Ovary (tissue), 9 donors: Measurements from ENCODE around the gene GPC1. TPM values are rescaled to one million over a fixed set of nuclear protein-coding genes. Genes with fewer than 3 reads are reported as not detected.

Experiments used
- DNase-seq, 5 donors: peaks; one replicate each; pipeline ENCODE4 v3.0.0-alpha.2; 2019 to 2020
- H3K27ac ChIP-seq, 2 donors: fragments of 200-600 bp; one replicate each; pipeline versions ENCODE4 v1.5.1 to v1.8.0; 2019 to 2022
- H3K27me3 ChIP-seq: fragments of 200-600 bp; one replicate; pipeline ENCODE4 v1.8.0; 2022
- H3K36me3 ChIP-seq: fragments of 200-600 bp; sonication (generic); one replicate; pipeline ENCODE4 v1.5.1; 2019
- H3K4me1 ChIP-seq: one replicate; pipeline ENCODE4 v1.8.1; 2013; ENCODE audit warnings: mild to moderate bottlenecking, moderate library complexity; ENCODE audit not compliant: insufficient read depth
- H3K4me3 ChIP-seq: fragments of 200-600 bp; sonication (generic); one replicate; pipeline ENCODE4 v1.5.1; 2017
- H3K9me3 ChIP-seq, 2 donors: fragments of 200-600 bp in 1 of 2; sonication (generic) in 1 of 2; one replicate each; pipeline versions ENCODE4 v1.5.1 to v1.8.1; 2013 to 2019; ENCODE audit warnings: mild to moderate bottlenecking in 1 of 2, moderate library complexity in 1 of 2
- EP300 ChIP-seq: sonication (generic); formaldehyde crosslinking; IDR thresholded peaks from one replicate; pipeline ENCODE4 v1.6.1; 2017; ENCODE audit warnings: antibody characterized with exemption
- POLR2A ChIP-seq: fragments of 450-650 bp; IDR thresholded peaks from one replicate; pipeline ENCODE4 v1.6.1; 2017; ENCODE audit warnings: antibody characterized with exemption, mild to moderate bottlenecking, moderate library complexity
- WGBS, 3 donors: extraction: QIAGEN DNeasy Blood & Tissue Kit in 1 of 3; methylation state at CpG; one replicate each; pipeline versions ENCODE4 v1.1.5 to v1.1.7; 2013 to 2017; 5-methylcytosine and 5-hydroxymethylcytosine counted together
- intact Hi-C, 4 donors: fragments of 100-400 bp; cut with DNase I; formaldehyde crosslinking; loops; one replicate each; pipeline versions ENCODE4 v1.11.0 to v1.15.1; 2022 to 2023
- polyA plus RNA-seq, 2 donors: library from polyadenylated mRNA; stranded (reverse); fragments of 200-250 nt in 1 of 2; fragments of 350-450 nt in 1 of 2; fragmentation: Illumina TruSeq in 1 of 2; extraction: RNeasy Lipid Tissue Mini Kit (QIAGEN cat#74804) in 1 of 2; gene quantifications; one replicate each; pipeline ENCODE4 v1.2.3, GENCODE V29; 2013 to 2014
- total RNA-seq, 7 donors: library from RNA; depleted of rRNA in 2 of 7; stranded (reverse); fragments of >200 nt in 2 of 7; fragmentation: NEBNext Ultra II Directional in 3 of 7; extraction: Animal tissue kit (Norgen Biotek cat#: 25700) in 3 of 7; gene quantifications; one replicate each; pipeline versions ENCODE4 v1.1.0 to v1.2.4, GENCODE V29; 2016 to 2023
- TF ChIP-seq, protein P1 (sequence below), 3 donors: fragments of 450-650 bp in 2 of 3; fragments of 200-600 bp in 1 of 3; IDR thresholded peaks; one replicate each; pipeline versions ENCODE4 v1.5.1 to v1.8.0; 2016 to 2022; ENCODE audit warnings: antibody characterized with exemption in 3 of 3, mild to moderate bottlenecking in 1 of 3
- donor health status: DM: no; HTN: no; CAD: no; lungs with moderate emphysema.
- donor health status: DM: no; HTN: no; CAD: no.
- donor health status: Bipolar disorder and iron deficiency.
- donor health status: DM: yes; HTN: yes; CAD: no.
- donor health status: DM: no; HTN: no; CAD: no.
- donor health status: DM: yes; HTN: yes; CAD: no.

GPC1 gene
- total and polyA plus RNA-seq, 9 donors: 2.9 to 149 (median 71.4) TPM

DNA sequence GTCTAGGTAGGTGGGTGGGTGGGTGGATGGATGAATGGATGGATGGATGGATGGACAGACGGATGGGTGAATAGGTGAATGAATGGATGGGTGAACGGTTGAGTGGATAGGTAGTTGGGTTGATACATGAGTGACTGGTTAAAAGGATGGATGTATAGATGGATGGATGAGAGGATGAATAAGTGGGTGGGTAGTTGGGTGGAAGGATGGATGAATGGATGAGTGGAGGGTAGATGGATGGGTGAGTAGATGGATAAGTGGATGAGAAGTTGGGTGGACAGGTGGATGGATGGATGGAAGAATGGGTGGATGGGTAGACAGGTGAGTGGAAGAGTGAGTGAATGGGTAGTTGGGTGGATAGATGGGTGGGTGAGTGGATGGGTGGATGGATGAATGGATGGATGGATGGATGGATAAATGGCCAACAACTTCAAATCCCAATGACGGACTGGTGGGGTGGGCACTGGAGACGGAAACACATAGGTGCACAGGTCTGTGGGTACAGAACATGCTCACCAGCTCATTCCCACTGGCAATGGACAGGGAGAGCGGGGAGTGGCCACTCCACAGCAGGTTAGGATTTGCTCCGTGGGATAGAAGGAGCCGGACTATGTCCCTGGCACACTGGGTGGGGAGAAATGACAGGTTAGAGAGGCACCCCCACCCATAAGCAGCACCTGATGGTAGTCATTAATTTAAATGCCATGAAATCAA lies 73.5 kb downstream of the GPC1 start:
- Histone ChIP-seq H3K4me1 (no peaks in the 10 kb centered on the region), H3K27ac (no peak overlapping the region), H3K27me3 (no peaks in the 10 kb centered on the region), H3K9me3 (no peaks in the 10 kb centered on the region), H3K4me3 (no peak overlapping the region), H3K36me3 (no peaks in the 10 kb centered on the region)
- 96 to 98% (median 97%) methylated on average over 7 of the region's 7 CpGs for WGBS, 3 donors
- TF ChIP-seq POLR2A (no peak), EP300 (no peak)
- TF ChIP-seq, protein P1, sequence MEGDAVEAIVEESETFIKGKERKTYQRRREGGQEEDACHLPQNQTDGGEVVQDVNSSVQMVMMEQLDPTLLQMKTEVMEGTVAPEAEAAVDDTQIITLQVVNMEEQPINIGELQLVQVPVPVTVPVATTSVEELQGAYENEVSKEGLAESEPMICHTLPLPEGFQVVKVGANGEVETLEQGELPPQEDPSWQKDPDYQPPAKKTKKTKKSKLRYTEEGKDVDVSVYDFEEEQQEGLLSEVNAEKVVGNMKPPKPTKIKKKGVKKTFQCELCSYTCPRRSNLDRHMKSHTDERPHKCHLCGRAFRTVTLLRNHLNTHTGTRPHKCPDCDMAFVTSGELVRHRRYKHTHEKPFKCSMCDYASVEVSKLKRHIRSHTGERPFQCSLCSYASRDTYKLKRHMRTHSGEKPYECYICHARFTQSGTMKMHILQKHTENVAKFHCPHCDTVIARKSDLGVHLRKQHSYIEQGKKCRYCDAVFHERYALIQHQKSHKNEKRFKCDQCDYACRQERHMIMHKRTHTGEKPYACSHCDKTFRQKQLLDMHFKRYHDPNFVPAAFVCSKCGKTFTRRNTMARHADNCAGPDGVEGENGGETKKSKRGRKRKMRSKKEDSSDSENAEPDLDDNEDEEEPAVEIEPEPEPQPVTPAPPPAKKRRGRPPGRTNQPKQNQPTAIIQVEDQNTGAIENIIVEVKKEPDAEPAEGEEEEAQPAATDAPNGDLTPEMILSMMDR (IDR thresholded peaks at IDR 0.05): no peak
- intact Hi-C loops: loop anchor here in 1 of 4 donors (10.0 kb wide), 1 partner anchor 106 kb away; no protein-coding TSS in a partner anchor
- DNase-seq: no peak

DNA sequence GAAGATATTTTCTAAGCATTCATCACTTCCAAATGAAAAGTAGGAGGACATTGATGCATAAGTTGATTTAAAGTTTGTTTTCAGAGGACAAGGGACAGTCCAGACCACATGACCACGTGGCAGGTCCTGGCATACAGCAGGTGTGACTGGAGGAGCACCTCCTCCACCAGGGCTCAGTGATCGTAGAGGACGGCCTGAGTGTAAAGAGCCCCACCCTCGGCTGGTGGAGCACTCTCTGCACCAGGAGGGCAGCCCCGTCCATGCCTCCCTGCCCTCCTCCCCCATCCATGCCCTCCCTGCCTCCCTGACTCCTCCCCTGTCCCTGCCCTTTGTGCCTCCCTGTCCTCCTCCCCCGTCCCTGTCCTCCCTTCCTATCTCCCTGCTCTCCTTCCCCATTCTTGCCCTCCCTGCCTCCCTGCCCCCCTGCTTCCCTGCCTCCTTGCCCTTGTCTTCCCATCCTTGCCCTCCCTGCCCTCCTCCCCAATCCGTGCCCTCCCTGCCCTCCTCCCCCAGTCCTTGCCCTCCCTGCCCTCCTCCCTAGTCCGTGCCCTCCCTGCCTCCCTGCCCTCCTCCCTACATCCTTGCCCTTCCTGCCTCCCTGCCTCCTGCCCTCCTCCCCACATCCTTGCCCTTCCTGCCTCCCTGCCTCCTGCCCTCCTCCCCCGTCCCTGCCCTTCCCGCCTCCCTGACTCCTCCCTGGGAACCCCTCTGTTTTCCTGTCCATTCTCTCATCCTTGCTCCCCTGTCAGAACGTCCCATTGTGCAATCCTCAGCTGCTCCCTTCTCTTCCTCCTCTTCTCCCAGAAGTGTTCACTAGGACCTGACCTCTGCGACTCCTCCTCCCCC lies 74.4 kb downstream of the GPC1 start:
- intact Hi-C loops: loop anchor here in 1 of 4 donors (10.0 kb wide), 1 partner anchor 105 kb away; no protein-coding TSS in a partner anchor
- H3K27ac ChIP-seq: no peak overlapping the region
- no peaks in the 10 kb centered on the region for H3K4me1 ChIP-seq
- no peak overlapping the region for H3K4me3 ChIP-seq
- H3K36me3 ChIP-seq: no peaks in the 10 kb centered on the region
- no peaks in the 10 kb centered on the region for H3K9me3 ChIP-seq
- no peak for DNase-seq
- 64 to 78% (median 69%) methylated on average over 12 of the region's 12 CpGs for WGBS, 3 donors
- no peaks in the 10 kb centered on the region for H3K27me3 ChIP-seq
- TF ChIP-seq EP300: no peak
- TF ChIP-seq POLR2A: no peak
- TF ChIP-seq, protein P1 (IDR thresholded peaks at IDR 0.05): no peak

DNA sequence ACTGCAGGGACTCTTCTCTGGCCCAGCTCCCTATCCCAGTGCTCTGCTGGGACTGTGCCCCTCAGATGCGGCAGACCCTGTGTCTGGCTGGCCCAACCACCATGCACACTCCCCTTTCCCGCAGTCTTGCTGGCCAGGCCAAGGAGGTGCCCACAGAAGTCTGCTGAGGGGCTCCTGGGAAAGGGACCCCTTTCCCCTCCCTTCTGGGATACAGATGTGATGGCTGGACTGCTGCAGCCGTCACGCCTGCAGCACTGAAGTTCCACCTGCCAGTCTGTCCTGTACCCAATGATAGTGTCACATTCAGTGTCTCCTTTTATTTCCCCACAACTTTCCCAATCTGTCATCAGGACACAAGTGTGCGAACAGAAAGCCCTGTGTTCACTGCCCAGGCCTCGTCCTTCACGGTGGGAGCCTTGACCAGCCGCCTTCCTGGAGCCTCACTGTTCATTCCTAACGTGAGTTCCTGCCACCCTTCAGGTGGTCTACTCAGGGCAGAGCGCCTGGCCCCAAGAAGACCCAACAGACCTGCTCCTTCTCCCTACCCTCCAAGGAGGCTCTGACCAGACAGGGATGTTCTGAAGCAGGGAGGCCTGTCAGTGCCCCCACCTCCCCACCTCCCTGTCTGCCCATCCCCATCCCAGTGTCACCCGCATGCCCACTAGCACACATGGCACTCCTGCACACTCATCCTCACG lies 75.2 kb downstream of the GPC1 start:
- WGBS, 3 donors: 91 to 96% (median 92%) methylated on average over 12 of the region's 12 CpGs
- intact Hi-C loops: no loop called here
- Histone ChIP-seq H3K4me3 (no peak overlapping the region), H3K36me3 (no peaks in the 10 kb centered on the region), H3K9me3 (no peaks in the 10 kb centered on the region), H3K27ac (no peak overlapping the region), H3K27me3 (no peaks in the 10 kb centered on the region), H3K4me1 (no peaks in the 10 kb centered on the region)
- TF ChIP-seq EP300 (no peak), POLR2A (no peak)
- TF ChIP-seq, protein P1 (IDR thresholded peaks at IDR 0.05): no peak
- DNase-seq: no peak

DNA sequence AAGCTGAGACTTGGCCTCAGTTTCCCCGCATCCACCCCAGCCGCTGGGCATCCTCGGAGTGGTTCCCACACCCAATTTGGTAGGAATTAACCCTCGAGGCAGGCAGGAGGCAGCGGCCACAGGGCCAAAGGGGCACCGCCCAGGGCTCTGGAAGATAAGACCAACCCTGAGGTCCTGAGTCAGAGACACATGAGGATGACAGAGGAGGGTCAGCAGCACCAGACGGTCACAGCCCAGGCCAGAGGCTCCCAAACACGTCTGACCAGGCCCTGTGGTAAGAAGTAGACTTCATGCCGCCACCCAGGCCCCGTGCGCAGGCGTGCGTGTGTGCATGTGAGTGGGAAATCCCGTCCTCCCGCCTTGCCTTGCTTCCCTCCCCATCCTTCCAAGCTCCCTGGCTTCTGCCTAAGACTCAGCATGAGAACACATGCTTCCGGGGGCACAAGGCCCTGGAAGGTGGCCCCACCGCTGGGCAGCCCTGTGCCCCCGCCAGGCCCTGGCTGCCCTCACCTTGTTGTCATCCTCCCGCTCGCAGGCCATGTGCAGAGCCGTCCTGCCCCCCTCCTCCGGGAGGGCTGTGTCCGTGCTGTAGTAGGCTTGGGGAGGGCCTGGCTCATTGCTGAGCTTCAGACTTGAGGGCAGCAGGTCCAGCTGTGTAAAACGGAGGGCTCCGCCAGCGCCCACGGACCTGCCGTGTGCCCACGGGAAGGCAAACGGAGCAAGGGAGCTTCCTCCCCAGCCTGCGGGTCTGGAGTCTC lies 76.1 kb downstream of the GPC1 start:
- no peaks in the 10 kb centered on the region for H3K36me3 ChIP-seq
- intact Hi-C loops: no loop called here
- no peaks in the 10 kb centered on the region for H3K4me1 ChIP-seq

More for the DNA sequence above, 76.1 kb downstream of the GPC1 start:
- TF ChIP-seq EP300 (no peak), POLR2A (no peak)
- TF ChIP-seq, protein P1 (IDR thresholded peaks at IDR 0.05): no peak
- DNase-seq: no peak
- WGBS, 3 donors: 91 to 94% (median 92%) methylated on average over 31 of the region's 31 CpGs
- Histone ChIP-seq H3K27ac (no peak overlapping the region), H3K4me3 (no peak overlapping the region), H3K9me3 (no peaks in the 10 kb centered on the region), H3K27me3 (no peaks in the 10 kb centered on the region)
